Forelimb muscle (tissue), 1 donor: ENCODE results near the gene SMARCD3. TPM values are rescaled to one million over a fixed set of nuclear protein-coding genes. Genes with fewer than 3 reads are reported as not detected.

ENCODE experiments used
- DNase-seq: peaks from one replicate; pipeline ENCODE4 v3.0.0-alpha.2; 2013; ENCODE audit warnings: low read depth
- polyA plus RNA-seq: library from polyadenylated mRNA; unstranded; fragments of 120-200 nt; gene quantifications from one replicate; pipeline ENCODE4 v1.2.1, GENCODE V29; 2013; ENCODE audit not compliant: insufficient read length

Gene SMARCD3
- polyA plus RNA-seq: 169 TPM

DNA sequence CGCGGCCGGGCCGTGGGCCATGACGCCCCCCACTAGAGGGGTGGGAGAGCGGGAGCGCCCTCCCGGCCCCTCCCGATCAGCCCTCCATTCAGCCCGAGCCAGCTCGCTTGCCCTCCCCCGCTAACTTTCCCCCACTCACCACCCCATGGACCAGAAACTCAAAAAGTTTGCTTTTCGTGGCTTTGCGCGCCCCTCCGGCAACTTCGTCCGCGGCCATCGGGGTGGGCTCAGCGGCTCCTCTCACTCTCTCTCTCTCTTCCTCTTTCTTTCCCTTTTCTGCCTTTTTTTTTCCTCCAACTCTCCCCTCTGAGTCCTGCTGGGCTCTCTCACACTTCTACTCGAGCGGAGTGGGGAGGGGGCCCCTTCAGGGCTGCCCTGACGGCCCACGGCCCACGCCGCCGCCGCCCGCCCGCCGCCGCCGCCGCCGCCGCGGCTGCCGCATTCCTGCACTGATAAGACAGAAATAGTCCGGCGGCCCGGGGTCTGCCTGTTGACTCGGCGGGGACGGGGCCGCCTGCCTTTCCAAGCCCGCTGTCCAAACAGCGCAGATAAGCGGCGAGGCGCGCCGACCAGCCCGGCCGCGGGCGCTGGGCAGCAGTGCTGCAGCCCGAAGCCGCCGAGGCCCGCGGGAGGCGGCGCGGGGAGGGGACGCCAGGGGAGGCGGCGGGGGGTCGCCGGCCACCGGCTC lies at the start of gene SMARCD3:
SMARCD3 (minus strand) TSS at position 349 of the 688 bp plus-strand sequence; CDS start at position 217, 132 bp downstream.
- no peak for DNase-seq

DNA sequence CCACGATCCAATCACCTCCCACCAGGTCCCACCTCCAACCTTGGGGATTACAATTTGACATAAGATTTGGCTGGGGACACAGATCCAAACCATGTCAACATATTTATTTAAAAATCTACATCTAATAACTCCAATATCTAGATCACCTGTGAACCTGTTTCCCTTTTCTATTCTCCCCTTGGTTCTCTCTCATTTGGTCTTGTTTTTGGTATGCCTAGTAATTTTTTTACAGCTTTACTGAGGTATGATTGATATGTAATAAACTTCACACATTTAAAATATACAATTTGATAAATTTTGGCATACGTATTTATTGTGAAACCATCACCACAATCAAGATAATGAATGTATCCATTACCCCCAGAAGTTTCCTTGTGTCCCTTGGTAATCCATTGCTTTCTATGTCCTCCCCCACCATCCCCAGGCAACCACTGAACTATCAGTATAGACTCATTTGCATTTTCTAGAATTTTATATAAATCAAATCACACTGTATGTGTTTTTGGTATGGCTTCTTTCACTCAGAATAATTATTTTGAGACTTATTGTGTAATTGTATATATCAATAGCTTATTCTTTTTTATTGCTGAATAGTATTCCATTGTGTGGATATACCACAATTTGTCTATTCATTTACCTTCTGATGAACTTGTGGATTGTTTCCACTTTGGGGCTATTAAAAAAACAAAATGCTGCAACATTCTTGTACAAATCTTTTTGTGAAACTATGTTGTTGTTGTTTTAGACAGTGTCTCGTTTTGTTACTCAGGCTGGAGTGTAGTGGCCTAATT lies 47.9 kb upstream of the SMARCD3 start:
- no peak for DNase-seq

DNA sequence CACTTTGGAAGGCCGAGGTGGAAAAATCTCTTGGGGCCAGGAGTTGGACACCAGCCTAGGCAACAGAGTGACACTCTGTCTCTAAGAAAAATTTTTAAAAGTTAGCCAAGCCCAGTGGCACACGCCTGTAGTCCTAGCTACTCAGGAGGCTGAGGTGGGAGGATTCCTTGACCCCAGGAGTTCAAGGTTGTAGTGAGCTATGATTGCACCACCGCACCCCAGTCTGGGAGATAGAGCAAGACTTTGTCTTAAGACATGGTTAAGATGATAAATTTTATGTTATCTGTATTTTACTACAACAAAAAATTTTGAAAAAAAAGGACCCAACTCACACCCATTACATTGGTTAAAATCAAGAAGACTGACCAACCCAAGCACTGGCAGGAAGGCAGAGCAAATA lies 44.4 kb upstream of the SMARCD3 start:
- no peak for DNase-seq

DNA sequence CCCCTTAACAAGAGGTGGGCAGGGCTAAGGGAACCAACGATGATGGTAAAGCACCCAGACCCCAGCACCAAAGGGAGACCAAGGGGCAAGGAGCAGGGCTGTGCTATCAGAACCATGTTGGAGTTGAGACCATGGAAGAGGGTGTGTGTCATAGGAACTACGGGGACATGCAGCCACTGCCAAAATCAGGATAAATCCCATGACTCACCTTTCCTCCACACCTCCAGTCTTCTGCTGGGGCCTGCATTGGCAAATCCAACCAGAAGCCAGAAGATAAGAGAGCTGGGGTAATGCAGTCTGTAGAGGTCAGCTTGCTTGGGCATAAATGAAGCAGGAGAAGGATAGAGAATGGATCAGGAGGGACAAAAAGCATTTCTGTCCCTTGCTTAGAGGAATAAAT lies 42.7 kb upstream of the SMARCD3 start:
- DNase-seq: no peak

DNA sequence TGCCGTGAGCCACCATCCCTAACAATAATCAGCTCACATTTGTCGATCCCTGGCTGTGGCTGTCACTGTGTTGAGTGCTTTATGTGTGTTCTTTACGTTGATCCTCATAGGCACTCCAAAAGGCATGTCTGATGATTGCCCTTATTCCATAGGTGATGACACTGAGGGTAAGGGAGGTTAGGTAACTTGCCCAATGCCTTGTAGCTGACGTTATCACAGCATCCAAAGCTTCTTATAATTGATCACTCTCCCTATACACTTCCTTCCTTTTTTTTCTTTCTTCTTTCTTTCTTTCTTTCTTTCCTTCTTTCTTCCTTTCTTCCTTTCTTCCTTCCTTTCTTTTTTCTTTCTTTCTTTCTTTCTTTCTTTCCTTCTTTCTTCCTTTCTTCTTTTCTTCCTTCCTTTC lies 41.9 kb upstream of the SMARCD3 start:
- no peak for DNase-seq

DNA sequence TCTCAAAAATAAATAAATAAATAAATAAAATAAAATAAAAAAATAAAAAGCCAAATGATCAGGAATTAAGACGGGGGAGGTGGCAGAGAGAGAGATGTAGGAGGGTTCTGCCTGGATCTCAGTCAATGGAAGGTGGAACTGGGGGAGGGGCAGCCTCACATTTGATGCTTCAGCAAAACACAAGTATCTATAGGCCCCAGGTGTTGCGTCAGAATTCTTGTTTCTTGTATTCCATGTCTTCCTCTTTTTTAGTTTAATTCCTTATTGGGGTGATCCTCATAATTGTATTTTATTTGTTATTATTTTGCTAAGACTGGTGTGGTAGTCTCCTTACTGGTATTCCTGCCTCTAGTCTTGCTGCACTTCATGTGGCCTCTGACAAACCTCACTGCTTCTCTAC lies 41.4 kb upstream of the SMARCD3 start:
- no peak for DNase-seq

DNA sequence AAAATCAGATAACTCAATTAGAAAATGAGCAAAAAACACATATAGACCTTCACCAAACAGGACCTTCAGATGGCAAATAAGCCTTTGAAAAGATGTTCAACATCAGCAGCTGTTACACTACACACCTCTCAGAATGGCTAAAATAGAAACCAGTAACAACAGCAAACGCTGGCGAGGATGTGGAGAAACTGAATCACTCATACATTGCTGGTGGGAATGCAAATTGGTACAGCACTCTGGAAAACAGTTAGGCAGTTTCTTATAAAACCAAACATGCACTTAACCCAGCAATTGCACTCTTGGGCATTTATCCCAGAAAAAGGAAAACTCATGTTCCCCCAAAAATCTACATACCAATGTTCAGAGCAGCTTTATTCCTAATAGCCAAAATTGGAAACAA lies 37.7 kb upstream of the SMARCD3 start:
- DNase-seq: no peak

DNA sequence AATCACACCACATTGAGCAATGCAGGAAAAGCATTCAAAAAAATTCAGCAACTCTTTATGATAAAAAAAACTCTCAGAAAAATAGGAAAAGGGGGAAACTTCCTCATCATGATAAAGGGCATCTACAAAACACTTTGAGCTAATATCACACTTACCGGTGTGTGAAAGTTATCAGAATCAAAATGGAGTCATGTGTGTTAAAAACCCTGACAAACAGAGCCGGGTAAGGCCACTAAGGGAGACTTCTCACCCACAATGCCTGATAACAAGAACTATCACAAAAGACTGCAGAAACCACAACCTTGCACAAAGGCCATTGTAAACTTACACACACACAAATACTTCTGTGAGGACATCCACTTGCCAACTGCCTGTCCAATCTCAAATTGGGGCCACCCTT lies 34.8 kb upstream of the SMARCD3 start:
- no peak for DNase-seq

DNA sequence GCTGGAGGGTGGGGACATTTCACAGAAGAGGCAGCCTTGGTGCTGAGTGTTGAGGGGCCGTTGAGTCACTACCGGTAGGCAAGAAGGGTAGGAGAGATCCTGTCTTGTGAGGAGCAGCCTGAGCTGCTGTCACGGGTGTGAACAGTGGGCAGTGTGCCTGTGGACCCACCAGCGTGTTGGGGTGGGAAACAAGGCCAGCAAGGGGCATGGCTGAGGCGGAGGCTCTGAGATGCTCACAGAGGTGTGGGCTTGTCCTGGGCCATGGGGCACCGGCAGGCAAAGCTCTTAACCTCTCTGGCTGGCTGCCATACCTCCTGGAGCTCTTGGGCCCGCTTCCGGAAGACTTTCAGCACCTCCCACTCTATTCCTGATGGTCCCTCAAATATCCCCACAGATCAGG lies 33.6 kb upstream of the SMARCD3 start:
- DNase-seq: no peak

DNA sequence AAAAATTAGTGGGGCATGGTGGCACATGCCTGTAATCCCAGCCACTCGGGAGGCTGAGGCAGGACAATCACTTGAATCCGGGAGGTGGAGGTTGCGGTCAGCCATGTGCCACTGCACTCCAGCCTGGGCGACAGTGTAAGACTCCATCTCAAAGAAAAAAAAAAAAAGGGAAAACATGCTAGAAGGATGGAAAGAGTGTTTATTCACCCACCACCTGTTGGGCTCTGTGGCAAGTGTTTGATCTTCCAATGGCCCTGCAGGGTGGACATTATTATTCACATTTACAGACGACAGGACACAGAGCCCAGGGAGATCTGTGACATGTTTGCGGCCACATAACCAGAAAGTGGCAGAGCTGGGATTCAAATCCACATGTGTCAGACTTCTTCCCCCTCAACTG lies 33.2 kb upstream of the SMARCD3 start:
- no peak for DNase-seq

DNA sequence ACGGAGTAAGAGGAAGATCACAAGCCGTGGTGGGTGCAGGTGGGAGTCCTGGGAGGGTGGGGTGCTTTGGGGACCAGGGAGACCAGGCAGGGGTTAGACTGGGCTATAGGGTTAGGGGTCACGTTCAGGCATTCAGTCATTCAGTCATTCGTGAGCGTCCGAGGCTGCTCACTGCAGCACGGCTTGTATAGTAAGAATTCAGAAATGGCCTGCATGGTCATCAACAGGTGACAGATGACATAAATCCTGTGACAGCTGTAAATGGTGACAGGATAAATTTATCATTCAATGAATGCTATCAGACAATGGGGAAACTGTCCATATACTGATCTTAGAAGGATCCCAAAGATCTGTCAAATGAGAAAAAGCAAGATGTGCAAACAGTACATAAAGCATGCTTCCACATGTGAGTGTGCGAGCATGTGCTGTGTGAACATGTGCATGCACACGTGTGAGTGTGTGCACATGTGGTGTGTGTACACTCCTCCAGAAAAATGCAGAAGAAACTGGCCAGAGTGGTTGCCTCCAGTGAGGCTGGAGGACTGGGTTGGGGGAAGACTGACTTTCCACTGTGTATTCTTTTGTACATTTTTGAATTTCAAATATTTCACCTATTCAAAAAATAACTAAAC lies 32.0 kb upstream of the SMARCD3 start:
- DNase-seq: no peak

DNA sequence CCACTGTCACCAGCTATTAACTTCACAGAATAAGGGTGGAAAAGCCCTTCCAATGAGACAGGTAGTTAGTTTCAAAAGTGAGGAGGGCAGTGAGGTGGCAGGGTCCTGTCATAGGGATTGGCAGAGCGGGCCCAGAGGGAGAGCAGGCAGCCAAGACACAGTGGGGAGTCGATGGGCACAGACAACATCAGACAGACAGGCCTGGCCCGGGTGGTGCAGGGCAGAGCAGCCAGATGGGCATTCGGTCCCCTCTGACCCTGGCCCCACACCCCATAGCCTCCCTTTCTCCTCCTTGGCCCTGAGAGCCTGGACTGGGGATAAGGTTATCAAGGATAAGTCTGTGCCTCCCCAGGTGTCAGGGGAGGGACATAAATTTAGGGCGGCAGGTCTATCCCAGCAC lies 31.4 kb upstream of the SMARCD3 start:
- no peak for DNase-seq

DNA sequence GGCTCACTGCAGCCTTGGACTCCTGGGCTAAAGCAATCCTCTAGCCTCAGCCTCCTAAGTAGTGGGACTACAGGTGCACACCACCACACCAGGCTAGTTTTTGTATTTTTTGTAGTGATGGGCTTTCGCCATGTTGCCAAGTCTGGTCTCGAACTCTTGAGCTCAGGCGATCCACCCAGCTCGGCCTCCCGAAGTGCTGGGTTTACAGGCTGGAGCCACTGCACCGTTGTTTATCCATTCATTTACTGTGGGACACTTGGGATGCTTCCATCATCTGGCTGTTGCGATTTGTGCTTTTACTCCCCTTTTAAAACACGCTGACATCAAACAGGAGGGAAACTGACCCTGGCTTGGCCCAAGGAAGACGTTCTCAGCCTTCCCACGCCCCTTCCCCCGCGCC lies 30.5 kb upstream of the SMARCD3 start:
- DNase-seq: no peak

DNA sequence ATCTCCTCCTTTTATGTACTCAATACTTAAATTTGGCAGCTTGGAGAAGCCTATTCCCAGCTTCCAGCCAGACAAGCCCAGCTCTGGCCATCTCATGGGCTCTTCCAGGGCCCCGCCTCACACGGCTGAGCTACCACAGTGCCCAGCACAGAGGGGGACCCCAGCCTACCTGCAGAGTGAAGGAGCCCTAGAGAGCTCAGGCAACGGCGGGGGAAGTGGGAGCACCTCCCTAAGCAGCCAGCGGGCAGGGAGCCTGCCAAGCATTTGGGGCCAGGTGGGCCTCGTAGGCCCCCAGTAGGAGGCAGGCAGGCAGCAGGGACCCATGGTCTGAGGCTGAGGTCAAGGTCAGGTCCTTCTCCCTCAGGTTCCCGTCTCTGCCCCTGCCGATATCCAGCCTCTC lies 29.1 kb upstream of the SMARCD3 start:
- DNase-seq: no peak

DNA sequence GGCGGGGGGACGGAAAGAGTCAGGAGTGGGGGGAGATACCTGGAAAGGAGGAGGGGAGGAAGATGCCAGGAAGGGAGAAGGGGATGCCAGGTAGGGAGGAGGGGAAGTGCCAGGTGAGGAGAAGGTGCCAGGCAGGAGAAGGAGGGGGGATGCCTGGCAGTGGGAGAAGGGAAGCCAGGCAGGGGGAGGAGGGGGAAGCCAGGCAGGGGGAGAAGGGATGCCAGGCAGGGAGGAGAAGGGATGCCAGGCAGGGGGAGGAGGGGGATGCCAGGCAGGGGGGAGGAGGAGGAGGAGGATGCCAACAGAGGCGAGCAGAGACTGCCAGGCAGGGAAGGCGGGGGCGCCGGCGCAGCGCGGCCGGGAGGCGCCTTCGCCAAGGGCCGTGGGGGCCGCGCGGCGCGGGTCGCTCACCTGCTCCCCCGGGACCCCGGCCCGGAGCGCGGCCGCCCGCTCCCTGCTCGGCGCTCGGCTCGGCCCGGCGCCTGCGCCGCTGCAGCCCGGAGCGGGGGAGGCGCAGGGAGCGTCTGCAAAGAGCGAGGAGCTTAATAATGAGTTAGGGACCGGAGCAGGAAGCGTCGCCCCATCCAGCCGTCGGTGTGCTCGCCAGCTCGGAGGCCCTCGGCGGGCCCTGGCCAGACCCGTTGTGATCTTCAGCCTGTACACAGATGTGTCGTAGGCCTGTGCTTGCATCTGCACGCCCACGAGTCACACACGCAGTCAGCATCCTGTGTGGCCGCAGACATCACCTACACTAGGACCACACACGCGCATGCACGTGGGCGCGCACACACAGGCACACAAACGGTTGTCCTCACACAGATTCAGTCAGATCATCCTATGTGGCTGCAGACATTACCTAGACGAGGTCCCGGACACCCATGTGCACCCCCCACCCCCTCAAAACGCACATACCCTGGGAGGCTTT lies 28.4 kb upstream of the SMARCD3 start:
- peak; percentile 35 for DNase-seq

DNA sequence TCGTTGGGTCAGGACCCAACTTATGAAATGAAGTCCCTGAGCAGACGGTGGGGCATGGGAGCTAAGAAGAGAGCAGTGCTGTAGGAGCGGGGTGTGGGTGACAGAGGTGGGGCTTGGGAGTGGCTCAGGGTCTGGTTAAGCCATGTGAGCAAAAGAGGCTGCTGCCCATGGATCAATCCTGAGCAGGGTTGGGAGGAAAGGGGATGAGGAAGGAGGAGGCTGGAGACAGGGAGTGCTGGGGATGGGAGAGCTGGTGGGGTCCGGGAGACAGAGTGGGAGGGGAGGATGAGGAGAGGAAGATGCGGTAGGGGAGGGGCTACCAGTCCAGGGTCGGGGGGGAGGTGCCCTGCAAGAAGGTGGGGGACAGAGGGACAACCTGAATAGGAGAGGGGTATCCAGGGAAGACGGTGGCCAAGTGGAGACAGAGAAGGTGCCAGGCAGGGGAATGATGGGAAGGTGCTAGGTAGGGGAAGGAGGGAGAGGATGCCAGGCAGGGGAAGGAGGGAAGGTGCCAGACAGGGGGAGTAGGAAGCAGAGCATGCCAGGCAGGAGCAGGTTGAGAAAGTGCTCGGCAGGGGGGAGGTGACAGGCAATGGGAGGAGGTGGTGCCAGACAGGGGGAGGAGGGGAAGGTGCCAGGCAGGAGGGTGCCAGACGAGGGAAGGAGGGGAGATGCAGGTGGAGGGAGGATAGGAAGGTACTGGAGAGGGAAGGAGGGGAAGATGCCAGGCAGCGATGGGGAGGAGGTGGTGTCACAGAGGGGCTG lies 27.5 kb upstream of the SMARCD3 start:
- no peak for DNase-seq

DNA sequence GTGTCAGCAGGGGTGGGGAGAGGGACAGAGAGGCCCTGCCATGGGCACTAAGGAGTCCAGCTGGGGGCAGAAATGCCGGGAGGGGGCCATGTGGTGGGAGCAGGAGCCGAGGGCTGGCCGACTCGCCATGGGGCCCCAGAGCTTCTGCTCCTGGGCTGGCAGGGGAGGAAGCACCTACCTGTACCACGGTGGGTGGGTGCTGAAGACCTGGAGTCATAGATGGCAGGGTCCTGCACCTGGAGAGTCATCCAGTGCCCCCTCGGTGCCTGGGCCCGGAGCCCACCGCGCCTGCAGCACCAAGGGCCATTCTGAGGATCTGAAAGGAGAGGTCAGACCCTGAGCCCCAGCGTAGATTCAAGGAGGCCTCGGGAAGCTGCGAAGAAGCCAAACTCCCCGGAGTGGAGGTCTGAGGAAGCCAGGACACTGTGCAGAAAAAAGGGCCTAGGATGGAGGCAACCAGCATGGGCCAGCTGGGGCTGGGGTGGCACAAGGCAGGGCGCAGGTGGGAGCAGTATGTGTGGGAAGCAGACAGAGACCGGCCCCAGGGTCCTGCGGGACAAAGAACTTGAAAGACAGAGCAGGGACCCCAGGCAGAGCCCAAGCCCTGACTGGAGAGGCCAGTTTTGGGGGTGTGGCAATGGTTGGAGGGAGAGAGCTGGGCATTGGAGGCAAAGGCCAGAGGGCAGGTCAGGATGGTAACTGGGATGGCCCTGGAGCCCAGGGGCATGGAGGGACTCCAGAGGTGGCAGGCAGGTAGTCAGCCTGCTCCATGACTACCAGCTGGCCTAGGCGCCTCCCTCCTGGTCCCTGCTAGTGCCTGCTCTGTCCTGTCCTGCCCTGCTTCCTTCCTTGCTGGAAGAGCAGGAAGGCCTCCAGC lies 26.7 kb upstream of the SMARCD3 start:
- no peak for DNase-seq

DNA sequence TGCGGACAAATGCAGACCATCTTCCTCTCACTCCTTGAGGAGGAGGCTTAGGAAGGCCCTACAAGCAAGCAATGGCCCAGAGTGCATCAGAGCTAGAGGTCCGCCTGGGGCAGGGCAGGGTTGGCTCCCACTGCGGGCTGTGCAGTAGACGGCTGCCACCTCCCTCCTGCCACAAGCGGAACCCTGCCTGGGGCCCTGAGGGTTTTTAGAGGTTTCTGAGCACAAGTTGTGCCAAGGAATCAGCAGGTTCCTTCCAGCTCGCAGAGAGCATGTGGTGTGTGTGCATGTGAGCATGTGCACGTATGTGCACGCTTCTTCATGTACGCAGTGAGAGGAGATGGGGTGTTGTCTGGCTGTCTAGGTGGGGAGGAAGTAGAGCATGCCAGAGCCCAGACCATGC lies 25.9 kb upstream of the SMARCD3 start:
- no peak for DNase-seq

DNA sequence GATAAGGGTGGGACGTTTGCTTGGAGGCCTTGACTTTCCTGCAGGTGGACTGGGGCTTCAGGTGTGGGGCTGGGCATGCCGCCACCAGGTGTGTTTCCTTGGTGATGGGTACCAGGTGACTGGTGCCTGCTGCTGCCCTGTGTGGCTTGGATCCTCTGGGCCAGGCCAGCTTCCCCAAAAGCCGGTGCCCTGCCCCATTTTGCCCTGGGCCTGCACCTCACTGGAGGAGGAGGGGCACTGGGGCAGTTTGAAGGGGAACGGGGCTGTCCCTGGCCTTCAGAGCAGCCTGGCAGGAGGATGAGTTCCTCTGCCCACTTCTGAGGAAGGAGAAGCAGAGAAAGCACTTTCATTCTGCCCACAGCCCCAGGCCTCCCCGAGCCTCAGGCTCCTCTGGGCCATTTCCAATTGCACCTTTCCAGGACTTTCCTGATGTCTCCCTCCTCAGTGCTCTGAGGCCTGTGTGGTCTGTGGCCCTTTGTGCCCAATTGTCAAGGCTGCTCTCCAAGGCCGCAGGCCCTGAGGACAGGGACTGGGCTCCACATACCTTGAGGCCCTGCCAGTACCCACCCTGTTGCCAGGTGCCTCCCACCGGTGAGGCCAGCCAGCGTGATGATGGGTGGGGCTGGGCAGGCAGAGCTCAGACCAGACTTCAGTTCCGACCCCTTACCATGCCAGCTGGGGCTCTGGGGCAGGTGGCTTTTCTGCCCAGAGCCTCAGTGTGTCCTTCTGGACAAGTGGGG lies 25.3 kb upstream of the SMARCD3 start:
- no peak for DNase-seq
